ENCODE data around the gene NHS. TPM values are rescaled to one million over a fixed set of nuclear protein-coding genes. Genes with fewer than 3 reads are reported as not detected.

NHS gene
- total RNA-seq, 1 donor = 10.5 TPM

DNA sequence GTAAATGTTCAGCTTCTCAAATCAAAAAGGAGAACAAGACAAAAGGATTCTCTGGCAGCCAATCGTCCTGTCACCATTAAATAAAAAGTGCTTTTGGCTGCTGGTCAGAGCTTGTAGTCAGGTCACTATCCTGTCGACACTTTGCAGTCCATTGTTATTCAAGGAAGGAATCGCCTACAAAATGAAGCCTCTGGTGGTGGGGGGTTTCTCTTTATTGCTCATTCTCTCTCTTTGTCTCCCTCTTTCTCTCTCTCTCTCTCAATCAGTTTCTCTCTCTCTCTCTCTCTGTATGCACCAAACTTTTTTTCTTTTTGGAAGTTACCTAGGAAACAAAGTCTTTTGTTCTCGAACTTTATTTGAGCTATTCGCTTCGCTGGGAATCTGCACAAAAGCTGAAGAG is 344.7 kb downstream of the NHS start:
- no peak for DNase-seq (ENCODE audit: insufficient read length, low spot score, missing footprints)
- H4K20me1 ChIP-seq (ENCODE audit: insufficient read depth, low read length) = no peaks in the 10 kb centered on the region
- TF ChIP-seq, protein P1, sequence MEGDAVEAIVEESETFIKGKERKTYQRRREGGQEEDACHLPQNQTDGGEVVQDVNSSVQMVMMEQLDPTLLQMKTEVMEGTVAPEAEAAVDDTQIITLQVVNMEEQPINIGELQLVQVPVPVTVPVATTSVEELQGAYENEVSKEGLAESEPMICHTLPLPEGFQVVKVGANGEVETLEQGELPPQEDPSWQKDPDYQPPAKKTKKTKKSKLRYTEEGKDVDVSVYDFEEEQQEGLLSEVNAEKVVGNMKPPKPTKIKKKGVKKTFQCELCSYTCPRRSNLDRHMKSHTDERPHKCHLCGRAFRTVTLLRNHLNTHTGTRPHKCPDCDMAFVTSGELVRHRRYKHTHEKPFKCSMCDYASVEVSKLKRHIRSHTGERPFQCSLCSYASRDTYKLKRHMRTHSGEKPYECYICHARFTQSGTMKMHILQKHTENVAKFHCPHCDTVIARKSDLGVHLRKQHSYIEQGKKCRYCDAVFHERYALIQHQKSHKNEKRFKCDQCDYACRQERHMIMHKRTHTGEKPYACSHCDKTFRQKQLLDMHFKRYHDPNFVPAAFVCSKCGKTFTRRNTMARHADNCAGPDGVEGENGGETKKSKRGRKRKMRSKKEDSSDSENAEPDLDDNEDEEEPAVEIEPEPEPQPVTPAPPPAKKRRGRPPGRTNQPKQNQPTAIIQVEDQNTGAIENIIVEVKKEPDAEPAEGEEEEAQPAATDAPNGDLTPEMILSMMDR (IDR thresholded peaks at IDR 0.05; ENCODE audit: extremely low read depth, low read depth, low read length) = no peak
- H3K4me1 ChIP-seq (ENCODE audit: insufficient read depth, low read length) = no peaks in the 10 kb centered on the region
- no peaks in the 10 kb centered on the region for H3K27me3 ChIP-seq (ENCODE audit: insufficient read depth, low read length)
- H2AFZ ChIP-seq (ENCODE audit: low read length) = no peak overlapping the region
- H3K9me3 ChIP-seq (ENCODE audit: low read depth, low read length) = no peaks in the 10 kb centered on the region
- H3K27ac ChIP-seq (ENCODE audit: low read depth, low read length) = no peak overlapping the region
- no peaks in the 10 kb centered on the region for H3K79me2 ChIP-seq (ENCODE audit: insufficient read depth, low read length)
- H3K4me3 ChIP-seq (ENCODE audit: insufficient read depth, low read length) = no peak overlapping the region
- no peak overlapping the region for H3K4me2 ChIP-seq (ENCODE audit: insufficient read depth, low read length)
- H3K36me3 ChIP-seq (ENCODE audit: insufficient read depth, low read length) = no peaks in the 10 kb centered on the region

DNA sequence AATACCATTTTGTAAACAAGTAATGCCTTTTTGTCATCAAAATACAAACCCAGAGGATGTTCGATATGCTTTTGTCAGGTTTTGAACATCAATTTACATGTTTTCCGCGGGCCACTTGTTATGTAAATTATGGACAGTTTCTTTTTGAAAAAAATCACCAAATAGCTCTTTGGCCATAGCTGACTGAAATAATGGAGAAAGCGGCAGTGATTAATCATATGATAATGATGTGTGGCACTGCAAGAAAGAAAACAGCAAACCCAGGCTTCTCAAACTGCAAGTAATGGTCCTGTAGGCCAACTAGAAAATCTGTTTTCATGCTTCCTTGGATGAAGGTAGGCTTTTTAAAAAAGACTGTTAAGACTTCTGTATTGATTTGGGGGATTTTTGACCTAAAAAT is 346.7 kb downstream of the NHS start:
- Histone ChIP-seq H3K27me3 (ENCODE audit: insufficient read depth, low read length) (no peaks in the 10 kb centered on the region), H3K79me2 (ENCODE audit: insufficient read depth, low read length) (no peaks in the 10 kb centered on the region), H3K4me2 (ENCODE audit: insufficient read depth, low read length) (no peak overlapping the region), H3K4me1 (ENCODE audit: insufficient read depth, low read length) (no peaks in the 10 kb centered on the region), H3K4me3 (ENCODE audit: insufficient read depth, low read length) (no peak overlapping the region), H3K36me3 (ENCODE audit: insufficient read depth, low read length) (peaks cover 4% of the 10 kb centered on the region), H2AFZ (ENCODE audit: low read length) (no peak overlapping the region), H3K27ac (ENCODE audit: low read depth, low read length) (no peak overlapping the region), H4K20me1 (ENCODE audit: insufficient read depth, low read length) (no peaks in the 10 kb centered on the region), H3K9me3 (ENCODE audit: low read depth, low read length) (no peaks in the 10 kb centered on the region)
- no peak for DNase-seq (ENCODE audit: insufficient read length, low spot score, missing footprints)
- TF ChIP-seq, protein P1 (IDR thresholded peaks at IDR 0.05; ENCODE audit: extremely low read depth, low read depth, low read length) = no peak

DNA sequence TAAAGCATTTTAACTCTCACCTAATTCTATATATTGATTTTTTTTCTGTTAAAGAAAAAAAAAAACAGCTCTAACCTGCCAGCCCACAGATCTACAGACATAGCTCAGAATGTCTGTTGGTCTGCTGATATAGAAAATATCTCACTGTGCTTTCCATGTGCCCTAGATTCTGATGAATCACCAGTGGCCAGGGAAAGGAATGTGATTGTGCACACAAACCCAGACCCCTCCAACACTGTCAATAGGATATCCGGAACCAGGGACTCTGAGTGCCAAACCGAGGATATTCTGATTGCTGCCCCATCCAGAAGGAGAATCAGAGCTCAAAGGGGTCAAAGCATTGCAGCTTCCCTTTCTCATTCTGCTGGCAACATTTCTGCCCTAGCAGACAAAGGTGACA is 350.2 kb downstream of the NHS start:
- no peak for DNase-seq (ENCODE audit: insufficient read length, low spot score, missing footprints)
- TF ChIP-seq, protein P1 (IDR thresholded peaks at IDR 0.05; ENCODE audit: extremely low read depth, low read depth, low read length) = no peak
- Histone ChIP-seq H3K27ac (ENCODE audit: low read depth, low read length) (no peak overlapping the region), H3K36me3 (ENCODE audit: insufficient read depth, low read length) (peaks cover 6% of the 10 kb centered on the region), H3K4me1 (ENCODE audit: insufficient read depth, low read length) (no peaks in the 10 kb centered on the region), H3K4me3 (ENCODE audit: insufficient read depth, low read length) (no peak overlapping the region), H3K9me3 (ENCODE audit: low read depth, low read length) (no peaks in the 10 kb centered on the region), H4K20me1 (ENCODE audit: insufficient read depth, low read length) (no peaks in the 10 kb centered on the region), H3K4me2 (ENCODE audit: insufficient read depth, low read length) (no peak overlapping the region), H3K27me3 (ENCODE audit: insufficient read depth, low read length) (no peaks in the 10 kb centered on the region), H3K79me2 (ENCODE audit: insufficient read depth, low read length) (no peaks in the 10 kb centered on the region), H2AFZ (ENCODE audit: low read length) (no peak overlapping the region)

DNA sequence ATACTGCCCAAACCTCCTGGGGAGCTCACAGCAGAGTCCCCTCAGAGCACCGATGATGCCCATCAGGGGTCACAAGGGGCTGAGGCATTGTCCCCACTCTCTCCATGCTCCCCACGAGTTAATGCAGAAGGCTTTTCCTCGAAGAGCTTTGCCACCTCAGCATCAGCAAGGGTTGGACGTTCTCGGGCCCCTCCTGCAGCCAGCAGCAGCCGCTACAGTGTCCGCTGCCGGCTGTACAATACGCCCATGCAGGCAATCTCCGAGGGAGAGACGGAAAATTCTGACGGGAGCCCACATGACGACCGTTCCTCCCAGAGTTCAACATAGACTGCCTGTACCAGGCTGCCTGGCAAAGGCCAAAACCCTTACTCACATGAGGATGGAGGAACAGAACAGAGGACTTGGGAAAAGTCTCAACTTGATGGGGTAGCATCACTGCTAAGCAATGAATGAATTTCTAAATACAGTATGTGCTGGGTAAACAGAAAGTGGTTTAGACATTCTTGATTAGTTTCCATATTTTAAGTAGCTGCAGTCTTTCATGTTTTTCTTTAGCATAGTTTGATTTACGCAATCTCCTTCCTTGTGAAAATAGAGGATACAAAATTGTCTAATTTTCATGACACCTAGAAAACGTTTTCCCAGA is 357.3 kb downstream of the NHS start:
- no peaks in the 10 kb centered on the region for H3K79me2 ChIP-seq (ENCODE audit: insufficient read depth, low read length)
- H3K4me2 ChIP-seq (ENCODE audit: insufficient read depth, low read length) = no peak overlapping the region
- TF ChIP-seq, protein P1 (IDR thresholded peaks at IDR 0.05; ENCODE audit: extremely low read depth, low read depth, low read length) = no peak
- H4K20me1 ChIP-seq (ENCODE audit: insufficient read depth, low read length) = no peaks in the 10 kb centered on the region
- peaks cover 7% of the 10 kb centered on the region for H3K4me1 ChIP-seq (ENCODE audit: insufficient read depth, low read length)
- no peaks in the 10 kb centered on the region for H3K27me3 ChIP-seq (ENCODE audit: insufficient read depth, low read length)
- H3K9me3 ChIP-seq (ENCODE audit: low read depth, low read length) = no peaks in the 10 kb centered on the region
- no peak overlapping the region for H3K27ac ChIP-seq (ENCODE audit: low read depth, low read length)
- peaks cover 2% of the 10 kb centered on the region for H3K36me3 ChIP-seq (ENCODE audit: insufficient read depth, low read length)
- DNase-seq (ENCODE audit: insufficient read length, low spot score, missing footprints) = peak; percentile 73
- no peak overlapping the region for H3K4me3 ChIP-seq (ENCODE audit: insufficient read depth, low read length)
- H2AFZ ChIP-seq (ENCODE audit: low read length) = no peak overlapping the region

Data from osteoblast (primary cell).